Sigmoid colon (tissue), 7 donors: ENCODE results near the gene PPP1R12B. TPM values are rescaled to one million over a fixed set of nuclear protein-coding genes. Genes with fewer than 3 reads are reported as not detected.
A peak's percentile ranks its signal among the peaks of the same experiment; 100 is the strongest.
"Not testable (repeated sequence)": the region's sequence is repeated elsewhere in the genome, so short reads cannot be mapped to it uniquely, and the experiment has no call there.

ENCODE experiments used
- DNase-seq: peaks from one replicate; pipeline ENCODE4 v3.0.0-alpha.2; 2019
- H3K27ac ChIP-seq, 4 donors: fragments of 200-600 bp; sonication (generic); one replicate each; pipeline ENCODE4 v1.5.1; 2016 to 2019; ENCODE audit warnings: mild to moderate bottlenecking in 1 of 4
- H3K27me3 ChIP-seq, 3 donors: fragments of 200-600 bp; sonication (generic); one replicate each; pipeline ENCODE4 v1.5.1; 2019; ENCODE audit warnings: mild to moderate bottlenecking in 1 of 3
- H3K36me3 ChIP-seq, 4 donors: fragments of 200-600 bp; sonication (generic); one replicate each; pipeline ENCODE4 v1.5.1; 2016 to 2019
- H3K4me1 ChIP-seq, 4 donors: fragments of 200-600 bp; sonication (generic); one replicate each; pipeline ENCODE4 v1.5.1; 2017 to 2019
- H3K4me3 ChIP-seq, 4 donors: fragments of 200-600 bp; sonication (generic); one replicate each; pipeline ENCODE4 v1.5.1; 2017 to 2019; ENCODE audit warnings: mild to moderate bottlenecking in 2 of 4, moderate library complexity in 1 of 4
- H3K9me3 ChIP-seq, 4 donors: fragments of 200-600 bp in 3 of 4; sonication (generic) in 3 of 4; one replicate each; pipeline versions ENCODE4 v1.5.1 to v1.6.1; 2013 to 2019
- CTCF ChIP-seq, 4 experiments: fragments of 450-650 bp in 3 of 4; fragments of 200-600 bp in 1 of 4; IDR thresholded peaks; one replicate each; pipeline ENCODE4 v1.5.1; 2016 to 2019; ENCODE audit warnings: antibody characterized with exemption in 4 of 4, mild to moderate bottlenecking in 3 of 4, moderate library complexity in 2 of 4
- EP300 ChIP-seq, 4 donors: sonication (generic); formaldehyde crosslinking; IDR thresholded peaks; one replicate each; pipeline ENCODE4 v1.6.1; 2017; ENCODE audit warnings: antibody characterized with exemption in 4 of 4
- POLR2A ChIP-seq, 2 donors: fragments of 450-650 bp; IDR thresholded peaks; one replicate each; pipeline ENCODE4 v1.6.1; 2016; ENCODE audit warnings: antibody characterized with exemption in 2 of 2, mild to moderate bottlenecking in 2 of 2, moderate library complexity in 2 of 2
- POLR2AphosphoS5 ChIP-seq, 4 donors: sonication (generic); formaldehyde crosslinking; IDR thresholded peaks; one replicate each; pipeline ENCODE4 v1.6.1; 2017; ENCODE audit warnings: antibody characterized with exemption in 4 of 4
- WGBS, 2 donors: extraction: QIAGEN DNeasy Blood & Tissue Kit; methylation state at CpG; one replicate each; pipeline ENCODE4 v1.1.7; 2013; 5-methylcytosine and 5-hydroxymethylcytosine counted together
- intact Hi-C: fragments of 100-400 bp; cut with DNase I; formaldehyde crosslinking; loops from one replicate; pipeline ENCODE4 v1.15.1; 2023
- polyA plus RNA-seq, 3 donors: library from polyadenylated mRNA; stranded (reverse); fragments of 200-250 nt; gene quantifications; one replicate each; pipeline ENCODE4 v1.2.3, GENCODE V29; 2013
- total RNA-seq, 4 donors: library from RNA; depleted of rRNA; stranded (reverse); fragments of >200 nt; gene quantifications; one replicate each; pipeline ENCODE4 v1.1.0, GENCODE V29; 2016
- donor health status: healthy with polysubstance abuse.
- donor health status: Bipolar disorder and iron deficiency.
- donor health status: healthy.

Gene PPP1R12B
- total and polyA plus RNA-seq, 7 donors = 5.3 to 995 (median 493) TPM

- peaks cover 0 to 33% (median 22%) of the 10 kb centered on the region in 4 donors for H3K4me1 ChIP-seq
- H3K36me3 ChIP-seq = no peaks in the 10 kb centered on the region
- no peak overlapping the region for H3K4me3 ChIP-seq
- H3K9me3 ChIP-seq = no peaks in the 10 kb centered on the region
- H3K27ac ChIP-seq = no peak overlapping the region
- no peaks in the 10 kb centered on the region for H3K27me3 ChIP-seq
- DNase-seq = no peak
- TF ChIP-seq CTCF (IDR thresholded peaks at IDR 0.05) = no peak
- TF ChIP-seq EP300 (IDR thresholded peaks at IDR 0.05) = no peak
- TF ChIP-seq POLR2A (IDR thresholded peaks at IDR 0.05) = no peak
- TF ChIP-seq POLR2AphosphoS5 (IDR thresholded peaks at IDR 0.05) = no peak
- intact Hi-C loops = no loop called here
Observed at GRCh38 chr1:202397256-202397655, 48.8 kb downstream of the PPP1R12B start.

DNA sequence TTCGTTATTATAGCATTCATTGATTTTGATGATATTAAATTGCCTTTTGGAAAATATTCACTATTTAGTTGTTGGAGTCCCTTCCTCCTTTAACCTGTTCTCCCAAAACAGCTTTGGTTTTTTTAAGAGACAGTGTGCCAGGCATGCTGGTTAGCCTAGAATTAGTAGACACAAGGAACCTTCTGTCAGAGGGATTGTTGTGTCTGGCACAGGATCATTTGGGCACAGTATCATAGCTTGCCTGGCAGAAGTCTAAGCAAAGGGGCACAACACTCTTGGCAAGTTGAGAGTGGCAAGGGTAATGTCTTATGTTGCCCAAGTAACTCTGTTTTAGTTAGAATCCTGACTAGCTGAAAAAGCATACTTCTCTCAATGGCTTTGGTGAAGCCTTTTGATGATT lies 49.9 kb downstream of the PPP1R12B start:
- H3K9me3 ChIP-seq, H3K27ac ChIP-seq, H3K4me3 ChIP-seq, H3K36me3 ChIP-seq, intact Hi-C loops, DNase-seq, H3K27me3 ChIP-seq: not testable (repeated sequence)
- 96% methylated on average over 1 of the region's 1 CpG for WGBS, 2 donors
- H3K4me1 ChIP-seq = peaks cover 0 to 33% (median 22%) of the 10 kb centered on the region in 4 donors

- H3K27me3 ChIP-seq, intact Hi-C loops, DNase-seq, H3K36me3 ChIP-seq, H3K4me3 ChIP-seq, H3K27ac ChIP-seq, H3K9me3 ChIP-seq: not testable (repeated sequence)
- 81 to 86% methylated on average over 1 of the region's 1 CpG for WGBS, 2 donors
- H3K4me1 ChIP-seq = peaks cover 0 to 38% (median 29%) of the 10 kb centered on the region in 4 donors
Observed at GRCh38 chr1:202401771-202402170, 53.3 kb downstream of the PPP1R12B start.

- H3K36me3 ChIP-seq, H3K27me3 ChIP-seq, H3K9me3 ChIP-seq, intact Hi-C loops, H3K4me3 ChIP-seq, DNase-seq, H3K27ac ChIP-seq: not testable (repeated sequence)
- WGBS, 2 donors = 88 to 93% methylated on average over 2 of the region's 2 CpGs
- H3K4me1 ChIP-seq = peaks cover 0 to 31% (median 20%) of the 10 kb centered on the region in 4 donors
Observed at GRCh38 chr1:202403381-202403780, 54.9 kb downstream of the PPP1R12B start.

DNA sequence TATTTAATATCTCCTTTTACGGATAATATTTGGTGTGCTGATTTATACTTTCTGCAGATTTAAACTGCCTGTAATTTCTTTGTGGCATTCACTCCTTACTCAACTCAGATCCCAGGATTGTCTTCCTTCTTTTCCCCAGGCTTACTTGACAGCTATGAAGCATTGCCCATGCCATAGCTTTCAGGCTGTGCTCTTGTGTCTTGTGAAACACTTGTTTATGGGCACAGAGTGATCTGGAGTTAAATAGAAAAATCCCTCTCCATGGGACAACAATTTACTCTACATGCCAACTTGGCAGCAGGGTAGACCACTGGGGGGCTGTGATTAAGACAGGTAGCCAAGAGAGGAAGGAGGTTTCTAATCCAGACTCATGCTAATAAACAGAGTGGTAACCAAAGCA lies 57.4 kb downstream of the PPP1R12B start:
- H3K27me3 ChIP-seq = no peaks in the 10 kb centered on the region
- H3K27ac ChIP-seq = no peak overlapping the region
- H3K36me3 ChIP-seq = no peaks in the 10 kb centered on the region
- DNase-seq = no peak
- intact Hi-C loops = loop anchor here (5.0 kb wide), 1 partner anchor 59 kb away; the partner anchor contains the start of gene PPP1R12B
- no peaks in the 10 kb centered on the region for H3K9me3 ChIP-seq
- TF ChIP-seq POLR2A (IDR thresholded peaks at IDR 0.05) = no peak
- TF ChIP-seq POLR2AphosphoS5 (IDR thresholded peaks at IDR 0.05) = no peak
- no peak for TF ChIP-seq EP300 (IDR thresholded peaks at IDR 0.05)
- no peak for TF ChIP-seq CTCF (IDR thresholded peaks at IDR 0.05)
- H3K4me1 ChIP-seq = peaks cover 0 to 41% (median 29%) of the 10 kb centered on the region in 4 donors
- H3K4me3 ChIP-seq = no peak overlapping the region
- 95 to 98% methylated on average over 1 of the region's 1 CpG for WGBS, 2 donors

GRCh38 chr1:202406896-202407295 lies 58.4 kb downstream of the PPP1R12B start:
- not testable (repeated sequence) for H3K27me3 ChIP-seq, DNase-seq, H3K36me3 ChIP-seq, H3K9me3 ChIP-seq, H3K27ac ChIP-seq, H3K4me3 ChIP-seq
- intact Hi-C loops = loop anchor here (5.0 kb wide), 1 partner anchor 60 kb away; the partner anchor contains the start of gene PPP1R12B
- H3K4me1 ChIP-seq = peaks cover 0 to 45% (median 31%) of the 10 kb centered on the region in 4 donors
- 84 to 85% methylated on average over 2 of the region's 2 CpGs for WGBS, 2 donors

DNA sequence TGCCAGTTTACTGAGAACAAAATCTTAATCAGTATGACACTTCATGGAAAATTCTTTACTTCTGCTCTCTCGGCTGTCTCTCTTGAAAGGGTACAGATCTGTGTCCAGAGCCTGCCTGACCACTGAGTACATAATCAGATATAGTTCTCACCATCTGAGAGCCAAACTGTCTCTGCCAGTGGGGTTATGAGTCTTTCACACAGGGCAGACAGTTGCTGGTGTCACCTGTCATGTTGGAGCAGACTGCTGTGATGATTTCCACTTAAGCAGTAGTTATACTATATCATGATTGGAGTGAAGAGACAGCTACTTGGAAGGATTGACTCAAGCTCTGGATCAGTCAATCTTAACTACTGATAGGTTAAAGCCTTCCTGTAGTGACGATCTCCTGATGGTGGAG lies 58.9 kb downstream of the PPP1R12B start:
- not testable (repeated sequence) for H3K9me3 ChIP-seq, H3K4me3 ChIP-seq, H3K27ac ChIP-seq, H3K27me3 ChIP-seq, DNase-seq, H3K36me3 ChIP-seq
- 89 to 94% methylated on average over 2 of the region's 2 CpGs for WGBS, 2 donors
- peaks cover 0 to 46% (median 30%) of the 10 kb centered on the region in 4 donors for H3K4me1 ChIP-seq
- intact Hi-C loops = loop anchor here (5.0 kb wide), 1 partner anchor 60 kb away; the partner anchor contains the start of gene PPP1R12B

DNA sequence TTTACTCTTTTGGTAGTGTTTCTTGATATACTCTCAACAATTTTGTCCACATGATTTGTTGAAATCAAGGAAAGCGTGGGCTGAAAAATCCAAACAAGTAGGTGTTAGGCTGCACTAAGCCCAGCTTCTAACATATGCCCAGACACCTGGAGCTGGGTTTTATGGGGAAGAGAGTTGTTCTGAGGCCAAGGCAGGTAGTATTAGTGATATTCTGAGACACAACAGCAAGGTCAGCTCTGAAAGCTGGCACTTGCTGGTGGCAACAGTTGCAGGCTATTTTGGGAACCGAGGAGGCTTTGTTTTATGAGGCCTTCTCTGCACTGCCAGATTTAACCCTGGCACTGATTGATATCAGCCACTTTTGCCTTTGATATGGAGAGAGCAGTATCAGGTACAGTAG lies 61.8 kb downstream of the PPP1R12B start:
- DNase-seq, H3K36me3 ChIP-seq, H3K27me3 ChIP-seq, intact Hi-C loops, H3K9me3 ChIP-seq, H3K4me3 ChIP-seq: not testable (repeated sequence)
- 61 to 84% methylated on average over 2 of the region's 2 CpGs for WGBS, 2 donors
- H3K4me1 ChIP-seq = peaks cover 0 to 46% (median 30%) of the 10 kb centered on the region in 4 donors
- H3K27ac ChIP-seq = peak overlapping the region in 1 of 4 donors; percentile 4

DNA sequence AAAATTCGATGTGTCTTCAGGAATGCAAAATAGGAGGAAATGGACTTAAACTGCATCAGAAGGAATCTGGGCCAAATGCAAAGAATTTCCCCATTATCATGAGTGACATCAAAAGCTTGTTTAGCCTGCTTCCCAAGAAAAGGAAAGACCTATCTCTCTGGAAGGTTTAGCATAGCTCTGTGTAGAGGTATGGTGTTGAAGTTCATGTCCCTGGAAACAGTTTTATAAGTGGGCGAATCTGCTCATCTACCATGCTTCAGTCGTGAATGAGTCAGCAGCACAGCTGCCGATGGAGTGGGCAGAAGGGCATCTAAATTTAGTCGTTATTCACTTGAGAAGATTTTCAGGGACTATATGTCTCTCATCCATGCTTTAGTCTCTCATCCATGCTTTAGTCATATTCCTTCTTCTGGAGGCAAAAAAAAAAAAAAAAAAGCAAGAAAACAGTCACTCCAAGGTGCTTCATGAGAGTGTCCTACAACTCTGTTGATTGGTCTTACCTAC lies 62.4 kb downstream of the PPP1R12B start:
- WGBS, 2 donors = 68 to 77% methylated on average over 5 of the region's 5 CpGs
- H3K36me3 ChIP-seq, H3K9me3 ChIP-seq, DNase-seq, H3K27me3 ChIP-seq, H3K4me3 ChIP-seq, intact Hi-C loops: not testable (repeated sequence)
- H3K27ac ChIP-seq = peak overlapping the region in 2 of 4 donors; percentile 4 to 25
- peaks cover 0 to 41% (median 30%) of the 10 kb centered on the region in 4 donors for H3K4me1 ChIP-seq
